Measurements from ENCODE around the gene TTYH2.

DNA sequence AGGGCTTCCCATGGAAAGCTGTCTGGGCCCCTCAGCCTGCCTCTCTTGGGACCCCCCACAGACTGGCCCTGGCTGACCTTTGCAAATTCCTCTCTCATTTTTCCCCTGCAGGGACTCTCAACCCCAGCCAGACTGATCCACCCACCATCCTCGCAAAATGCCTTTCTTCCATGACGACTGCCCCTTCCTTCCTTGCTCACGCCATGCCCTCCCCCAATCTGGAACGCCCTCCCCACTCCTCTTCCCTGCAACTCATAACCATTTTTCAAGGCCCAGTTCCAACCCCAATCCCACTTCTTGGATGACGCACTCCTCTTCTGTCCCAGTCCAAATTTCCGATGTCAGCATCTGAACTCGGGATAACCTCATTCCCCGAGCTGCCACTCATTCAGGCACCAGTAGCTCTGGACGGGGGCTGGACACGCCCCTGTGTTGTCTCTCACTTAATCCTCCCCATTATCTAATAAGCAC lies 59.4 kb downstream of the TTYH2 start:
- TF ChIP-seq POLR2A (IDR thresholded peaks at IDR 0.05; ENCODE audit: low read depth, low read length): no peak
- TF ChIP-seq, protein P1, sequence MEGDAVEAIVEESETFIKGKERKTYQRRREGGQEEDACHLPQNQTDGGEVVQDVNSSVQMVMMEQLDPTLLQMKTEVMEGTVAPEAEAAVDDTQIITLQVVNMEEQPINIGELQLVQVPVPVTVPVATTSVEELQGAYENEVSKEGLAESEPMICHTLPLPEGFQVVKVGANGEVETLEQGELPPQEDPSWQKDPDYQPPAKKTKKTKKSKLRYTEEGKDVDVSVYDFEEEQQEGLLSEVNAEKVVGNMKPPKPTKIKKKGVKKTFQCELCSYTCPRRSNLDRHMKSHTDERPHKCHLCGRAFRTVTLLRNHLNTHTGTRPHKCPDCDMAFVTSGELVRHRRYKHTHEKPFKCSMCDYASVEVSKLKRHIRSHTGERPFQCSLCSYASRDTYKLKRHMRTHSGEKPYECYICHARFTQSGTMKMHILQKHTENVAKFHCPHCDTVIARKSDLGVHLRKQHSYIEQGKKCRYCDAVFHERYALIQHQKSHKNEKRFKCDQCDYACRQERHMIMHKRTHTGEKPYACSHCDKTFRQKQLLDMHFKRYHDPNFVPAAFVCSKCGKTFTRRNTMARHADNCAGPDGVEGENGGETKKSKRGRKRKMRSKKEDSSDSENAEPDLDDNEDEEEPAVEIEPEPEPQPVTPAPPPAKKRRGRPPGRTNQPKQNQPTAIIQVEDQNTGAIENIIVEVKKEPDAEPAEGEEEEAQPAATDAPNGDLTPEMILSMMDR (conservative IDR thresholded peaks at IDR 0.05; ENCODE audit: low read depth, low read length): no peak
- no peak for TF ChIP-seq BHLHE40 (IDR thresholded peaks at IDR 0.05; ENCODE audit: low read depth, low read length)
- no peak for TF ChIP-seq CEBPB (IDR thresholded peaks at IDR 0.05; ENCODE audit: low read depth, low read length)
